WTC11 (cell line): ENCODE measurements around the gene BTBD2.

Experiments
- ATF3 ChIP-seq: sonication (generic); formaldehyde crosslinking; conservative IDR thresholded peaks from 2 replicates; pipeline ENCODE4 v1.8.1; 2022; ENCODE audit warnings: mild to moderate bottlenecking, missing genetic modification reagents
- MAX ChIP-seq: sonication (generic); formaldehyde crosslinking; IDR thresholded peaks from 2 replicates; pipeline ENCODE4 v1.8.0; 2022; ENCODE audit warnings: mild to moderate bottlenecking, missing genetic modification reagents
- MLX ChIP-seq: sonication (generic); formaldehyde crosslinking; IDR thresholded peaks from 2 replicates; pipeline ENCODE4 v1.8.1; 2023; ENCODE audit warnings: mild to moderate bottlenecking, missing genetic modification reagents, moderate library complexity
- TCF7 ChIP-seq: sonication (generic); formaldehyde crosslinking; IDR thresholded peaks from 2 replicates; pipeline ENCODE4 v1.8.0; 2022; ENCODE audit warnings: mild to moderate bottlenecking, low read depth, missing genetic modification reagents, moderate library complexity
- ZBTB21 ChIP-seq: sonication (generic); formaldehyde crosslinking; IDR thresholded peaks from 2 replicates; pipeline ENCODE4 v1.8.1; 2023; ENCODE audit warnings: mild to moderate bottlenecking, missing genetic modification reagents, borderline replicate concordance
- ZBTB43 ChIP-seq: sonication (generic); formaldehyde crosslinking; IDR thresholded peaks from 2 replicates; pipeline ENCODE4 v1.8.1; 2023; ENCODE audit warnings: mild to moderate bottlenecking, missing genetic modification reagents
- ZNF396 ChIP-seq: fragments of 250-450 bp; sonication (Bioruptor Pico); IDR thresholded peaks from 2 replicates; pipeline ENCODE4 v1.8.0; 2021; ENCODE audit warnings: mild to moderate bottlenecking, moderate library complexity, borderline replicate concordance

- TF ChIP-seq ZBTB43 (CRISPR knock-in tag) (no peak), ATF3 (CRISPR knock-in tag) (no peak), TCF7 (CRISPR knock-in tag) (no peak), MAX (CRISPR knock-in tag) (no peak), MLX (CRISPR knock-in tag) (no peak), ZNF396 (CRISPR knock-in tag) (no peak), ZBTB21 (CRISPR knock-in tag) (no peak)
These were observed 37.1 kb downstream of the BTBD2 start for GRCh38 chr19:1978346-1978894.
